ENCODE measurements around the gene TNFSF4. TPM values are rescaled to one million over a fixed set of nuclear protein-coding genes. Genes with fewer than 3 reads are reported as not detected.

TNFSF4 gene
- total and polyA plus RNA-seq, 2 of the 4 experiments (the other 2 are of a cell fraction): 13.4 to 19.7 TPM

GRCh38 chr1:173162601-173163000 lies 44.5 kb downstream of the TNFSF4 start:
- no peaks in the 10 kb centered on the region for H3K27me3 ChIP-seq (ENCODE audit: control insufficient read depth, insufficient read depth, low read length)

More at GRCh38 chr1:173162601-173163000, 44.5 kb downstream of the TNFSF4 start:
- Histone ChIP-seq H3K9ac (ENCODE audit: low read depth, low read length) (no peak overlapping the region), H4K5ac (ENCODE audit: low read depth, low read length) (no peak overlapping the region), H2BK20ac (ENCODE audit: low read depth, low read length) (no peak overlapping the region), H2BK5ac (ENCODE audit: low read depth, low read length, poor library complexity, severe bottlenecking) (no peak overlapping the region), H3K9me3 (ENCODE audit: control insufficient read depth, insufficient read depth, low read length) (no peaks in the 10 kb centered on the region), H3K9me1 (ENCODE audit: insufficient read depth, low read length) (no peaks in the 10 kb centered on the region), H2BK120ac (ENCODE audit: low read depth, low read length) (no peak overlapping the region), H3K14ac (replicated peaks; ENCODE audit: low read depth, low read length) (no peak overlapping the region), H3K56ac (ENCODE audit: extremely low read depth, insufficient read depth, low read length) (no peak overlapping the region), H4K91ac (ENCODE audit: insufficient read depth, low read depth, low read length) (no peak overlapping the region), H3K36me3 (ENCODE audit: control insufficient read depth, insufficient read depth, low read length) (no peaks in the 10 kb centered on the region), H4K8ac (ENCODE audit: low read depth in 2 of 2, low read length in 2 of 2) (no peak overlapping the region), H3K79me1 (ENCODE audit: low read depth in 1 of 2, low read length in 2 of 2) (no peaks in the 10 kb centered on the region), H2AK5ac (ENCODE audit: low read depth, low read length) (peak overlapping the region; percentile 90; the same call in 1 of the 2 replicates), H3K4me2 (ENCODE audit: low read depth, low read length) (no peak overlapping the region), H2BK15ac (ENCODE audit: low read depth, low read length) (no peak overlapping the region), H3K27ac (ENCODE audit: insufficient read depth, low read length) (no peak overlapping the region), H2AK9ac (replicated peaks; ENCODE audit: low read depth, low read length, poor library complexity) (no peak overlapping the region), H2AFZ (replicated peaks; ENCODE audit: low read length, poor library complexity) (no peak overlapping the region), H4K20me1 (ENCODE audit: insufficient read depth, low read length) (no peaks in the 10 kb centered on the region), H3K4me3 (ENCODE audit: insufficient read depth, low read depth, low read length) (no peak overlapping the region), H3K4me1 (ENCODE audit: control insufficient read depth, insufficient read depth, low read length) (peaks cover 2% of the 10 kb centered on the region; the same call in 1 of the 2 replicates), H3K4ac (ENCODE audit: low read depth, low read length) (no peak overlapping the region), H3K23ac (ENCODE audit: low read depth, low read length) (no peak overlapping the region), H3K18ac (ENCODE audit: low read depth, low read length) (no peak overlapping the region)
- ATAC-seq (ENCODE audit: low read depth) (no peak), DNase-seq (no peak)
- intact Hi-C loops (cut with micrococcal nuclease): no loop called here
- no TSS peak for BruUV-seq (replicated peaks)
- ChIA-PET CTCF (interaction anchor here (0.9 kb wide), 1 partner anchor 8 kb away, joined by 3 read pairs; no protein-coding TSS in a partner anchor), POLR2A (ENCODE audit: unreplicated experiment) (no interaction called here)
- no peak for TF ChIP-seq MAFK (IDR thresholded peaks at IDR 0.05; ENCODE audit: low read depth, low read length)
- TF ChIP-seq FOS (IDR thresholded peaks at IDR 0.05; ENCODE audit: low read depth, low read length): no peak
- TF ChIP-seq, protein P1, sequence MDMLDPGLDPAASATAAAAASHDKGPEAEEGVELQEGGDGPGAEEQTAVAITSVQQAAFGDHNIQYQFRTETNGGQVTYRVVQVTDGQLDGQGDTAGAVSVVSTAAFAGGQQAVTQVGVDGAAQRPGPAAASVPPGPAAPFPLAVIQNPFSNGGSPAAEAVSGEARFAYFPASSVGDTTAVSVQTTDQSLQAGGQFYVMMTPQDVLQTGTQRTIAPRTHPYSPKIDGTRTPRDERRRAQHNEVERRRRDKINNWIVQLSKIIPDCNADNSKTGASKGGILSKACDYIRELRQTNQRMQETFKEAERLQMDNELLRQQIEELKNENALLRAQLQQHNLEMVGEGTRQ (IDR thresholded peaks at IDR 0.05; ENCODE audit: low read depth, low read length): no peak
- TF ChIP-seq, protein P2, sequence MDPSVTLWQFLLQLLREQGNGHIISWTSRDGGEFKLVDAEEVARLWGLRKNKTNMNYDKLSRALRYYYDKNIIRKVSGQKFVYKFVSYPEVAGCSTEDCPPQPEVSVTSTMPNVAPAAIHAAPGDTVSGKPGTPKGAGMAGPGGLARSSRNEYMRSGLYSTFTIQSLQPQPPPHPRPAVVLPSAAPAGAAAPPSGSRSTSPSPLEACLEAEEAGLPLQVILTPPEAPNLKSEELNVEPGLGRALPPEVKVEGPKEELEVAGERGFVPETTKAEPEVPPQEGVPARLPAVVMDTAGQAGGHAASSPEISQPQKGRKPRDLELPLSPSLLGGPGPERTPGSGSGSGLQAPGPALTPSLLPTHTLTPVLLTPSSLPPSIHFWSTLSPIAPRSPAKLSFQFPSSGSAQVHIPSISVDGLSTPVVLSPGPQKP (IDR thresholded peaks at IDR 0.05; ENCODE audit: borderline replicate concordance, low read depth, low read length): no peak
- TF ChIP-seq MAZ (IDR thresholded peaks at IDR 0.05; ENCODE audit: borderline replicate concordance, low read depth, low read length): no peak
- no peak for TF ChIP-seq RFX5 (IDR thresholded peaks at IDR 0.05; ENCODE audit: low read depth, low read length)
- no peak for TF ChIP-seq BHLHE40 (IDR thresholded peaks at IDR 0.05; ENCODE audit: low read depth, low read length)
- TF ChIP-seq NFE2L2 (IDR thresholded peaks at IDR 0.05; ENCODE audit: low read depth, low read length): no peak
- TF ChIP-seq, protein P3, sequence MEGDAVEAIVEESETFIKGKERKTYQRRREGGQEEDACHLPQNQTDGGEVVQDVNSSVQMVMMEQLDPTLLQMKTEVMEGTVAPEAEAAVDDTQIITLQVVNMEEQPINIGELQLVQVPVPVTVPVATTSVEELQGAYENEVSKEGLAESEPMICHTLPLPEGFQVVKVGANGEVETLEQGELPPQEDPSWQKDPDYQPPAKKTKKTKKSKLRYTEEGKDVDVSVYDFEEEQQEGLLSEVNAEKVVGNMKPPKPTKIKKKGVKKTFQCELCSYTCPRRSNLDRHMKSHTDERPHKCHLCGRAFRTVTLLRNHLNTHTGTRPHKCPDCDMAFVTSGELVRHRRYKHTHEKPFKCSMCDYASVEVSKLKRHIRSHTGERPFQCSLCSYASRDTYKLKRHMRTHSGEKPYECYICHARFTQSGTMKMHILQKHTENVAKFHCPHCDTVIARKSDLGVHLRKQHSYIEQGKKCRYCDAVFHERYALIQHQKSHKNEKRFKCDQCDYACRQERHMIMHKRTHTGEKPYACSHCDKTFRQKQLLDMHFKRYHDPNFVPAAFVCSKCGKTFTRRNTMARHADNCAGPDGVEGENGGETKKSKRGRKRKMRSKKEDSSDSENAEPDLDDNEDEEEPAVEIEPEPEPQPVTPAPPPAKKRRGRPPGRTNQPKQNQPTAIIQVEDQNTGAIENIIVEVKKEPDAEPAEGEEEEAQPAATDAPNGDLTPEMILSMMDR (conservative IDR thresholded peaks at IDR 0.05; ENCODE audit: low read depth, low read length): no peak
- TF ChIP-seq SMC3 (IDR thresholded peaks at IDR 0.05; ENCODE audit: low read depth, low read length): no peak
- TF ChIP-seq CEBPB (IDR thresholded peaks at IDR 0.05; ENCODE audit: low read depth, low read length): no peak
- TF ChIP-seq POLR2A (IDR thresholded peaks at IDR 0.05; ENCODE audit: low read depth, low read length): no peak
- TF ChIP-seq MXI1 (IDR thresholded peaks at IDR 0.05; ENCODE audit: borderline replicate concordance, low read depth, low read length): no peak
- no peak for TF ChIP-seq RAD21 (IDR thresholded peaks at IDR 0.05; ENCODE audit: low read length)
- TF ChIP-seq CHD1 (IDR thresholded peaks at IDR 0.05; ENCODE audit: low read depth, low read length): no peak
- no peak for TF ChIP-seq RCOR1 (IDR thresholded peaks at IDR 0.05; ENCODE audit: insufficient replicate concordance, low read length)
- in situ Hi-C loops (cut with MboI; ENCODE audit: low sequenced_read_pairs): no loop called here
- dilution Hi-C loops (cut with HindIII; ENCODE audit: low sequenced_read_pairs, unreplicated experiment): no loop called here
- WGBS, 2 experiments (ENCODE audit: extremely low coverage in 2 of 2, insufficient read length in 1 of 2): no CpG with 5 or more reads among the region's 1 CpG
